Stomach (tissue), 4 donors: ENCODE measurements around the gene CNN2.

ENCODE experiments used
- POLR2A ChIP-seq, 4 donors: fragments of 450-650 bp; IDR thresholded peaks; one replicate each; pipeline ENCODE4 v1.6.1; 2016; ENCODE audit warnings: antibody characterized with exemption in 4 of 4, control low read depth in 2 of 4, mild to moderate bottlenecking in 1 of 4, moderate library complexity in 1 of 4
- TF ChIP-seq, protein P1 (sequence below), 7 experiments: fragments of 450-650 bp in 4 of 7; fragments of 200-600 bp in 3 of 7; sonication (generic) in 3 of 7; IDR thresholded peaks; one replicate each; pipeline ENCODE4 v1.5.1; 2016 to 2019; ENCODE audit warnings: antibody characterized with exemption in 7 of 7, control low read depth in 2 of 7, mild to moderate bottlenecking in 1 of 7

DNA sequence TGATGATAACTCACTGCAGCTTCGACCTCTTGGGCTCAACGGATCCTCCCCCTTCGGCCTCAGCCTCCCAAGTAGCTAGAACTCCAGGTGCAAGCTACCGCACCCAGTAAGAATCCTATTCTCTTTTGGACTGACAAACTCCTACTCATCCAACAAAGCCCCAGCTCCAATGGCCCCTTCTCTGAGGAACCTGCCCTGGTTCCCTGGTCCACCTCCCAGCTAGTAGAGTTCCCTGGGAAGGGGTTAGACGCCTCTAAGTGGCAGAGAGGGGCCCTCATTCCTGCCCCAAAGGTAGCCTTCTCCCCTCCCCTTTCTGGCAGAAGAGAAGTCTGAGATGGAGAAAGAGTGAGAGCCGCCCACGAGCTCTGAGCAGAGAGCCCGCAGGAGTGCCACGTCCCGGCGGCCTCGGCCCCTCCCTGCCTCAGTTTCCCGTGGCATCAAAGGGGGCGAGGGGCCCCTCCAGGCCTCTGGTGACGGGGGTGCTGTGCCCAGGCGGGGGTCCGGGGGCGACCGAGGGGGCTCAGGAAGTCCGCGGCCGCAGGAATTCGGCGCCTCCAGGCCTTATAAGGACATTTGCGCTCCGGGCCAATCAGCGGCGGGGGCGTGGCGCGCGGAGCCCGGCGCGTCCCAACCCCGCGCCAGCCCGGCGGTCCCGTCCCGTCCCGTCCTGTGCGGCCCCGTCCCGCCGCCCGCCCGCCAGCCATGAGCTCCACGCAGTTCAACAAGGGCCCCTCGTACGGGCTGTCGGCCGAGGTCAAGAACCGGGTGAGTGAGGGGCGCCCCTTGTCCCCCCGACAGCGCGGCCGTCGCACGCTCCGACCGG, at the start of gene CNN2:
- TF ChIP-seq, protein P1, sequence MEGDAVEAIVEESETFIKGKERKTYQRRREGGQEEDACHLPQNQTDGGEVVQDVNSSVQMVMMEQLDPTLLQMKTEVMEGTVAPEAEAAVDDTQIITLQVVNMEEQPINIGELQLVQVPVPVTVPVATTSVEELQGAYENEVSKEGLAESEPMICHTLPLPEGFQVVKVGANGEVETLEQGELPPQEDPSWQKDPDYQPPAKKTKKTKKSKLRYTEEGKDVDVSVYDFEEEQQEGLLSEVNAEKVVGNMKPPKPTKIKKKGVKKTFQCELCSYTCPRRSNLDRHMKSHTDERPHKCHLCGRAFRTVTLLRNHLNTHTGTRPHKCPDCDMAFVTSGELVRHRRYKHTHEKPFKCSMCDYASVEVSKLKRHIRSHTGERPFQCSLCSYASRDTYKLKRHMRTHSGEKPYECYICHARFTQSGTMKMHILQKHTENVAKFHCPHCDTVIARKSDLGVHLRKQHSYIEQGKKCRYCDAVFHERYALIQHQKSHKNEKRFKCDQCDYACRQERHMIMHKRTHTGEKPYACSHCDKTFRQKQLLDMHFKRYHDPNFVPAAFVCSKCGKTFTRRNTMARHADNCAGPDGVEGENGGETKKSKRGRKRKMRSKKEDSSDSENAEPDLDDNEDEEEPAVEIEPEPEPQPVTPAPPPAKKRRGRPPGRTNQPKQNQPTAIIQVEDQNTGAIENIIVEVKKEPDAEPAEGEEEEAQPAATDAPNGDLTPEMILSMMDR (IDR thresholded peaks at IDR 0.05): no peak
- TF ChIP-seq POLR2A (IDR thresholded peaks at IDR 0.05): peak in 2 of 4 donors; percentile 32 to 54
